AG08396 (cell line): ENCODE data around the gene FGGY.
"Not testable (repeated sequence)": the region's sequence is repeated elsewhere in the genome, so short reads cannot be mapped to it uniquely, and the experiment has no call there.

Source experiments
- DNase-seq: peaks from one replicate; pipeline ENCODE4 v3.0.0; 2012; ENCODE audit warnings: low spot score, mixed read lengths

The FGGY gene

DNA sequence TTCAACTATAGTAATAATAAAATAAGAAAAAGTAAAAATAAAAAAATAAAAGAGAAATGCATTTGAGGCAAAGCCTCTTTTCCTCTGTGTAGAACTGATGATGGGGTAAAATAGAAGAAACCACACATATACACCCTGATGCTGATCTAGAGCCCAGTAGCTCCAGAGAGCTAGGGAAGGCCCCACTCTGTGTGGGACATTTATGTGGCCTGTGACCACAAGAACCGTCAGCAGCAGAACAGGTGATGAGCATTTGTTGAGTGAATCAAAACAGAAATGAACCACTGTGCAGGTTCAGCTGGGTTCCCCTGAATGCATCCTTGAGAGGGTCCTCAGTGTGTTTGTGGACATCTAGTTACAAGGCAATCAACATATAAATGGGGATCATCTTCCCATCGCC lies 296.0 kb downstream of the FGGY start:
- DNase-seq, result no peak

DNA sequence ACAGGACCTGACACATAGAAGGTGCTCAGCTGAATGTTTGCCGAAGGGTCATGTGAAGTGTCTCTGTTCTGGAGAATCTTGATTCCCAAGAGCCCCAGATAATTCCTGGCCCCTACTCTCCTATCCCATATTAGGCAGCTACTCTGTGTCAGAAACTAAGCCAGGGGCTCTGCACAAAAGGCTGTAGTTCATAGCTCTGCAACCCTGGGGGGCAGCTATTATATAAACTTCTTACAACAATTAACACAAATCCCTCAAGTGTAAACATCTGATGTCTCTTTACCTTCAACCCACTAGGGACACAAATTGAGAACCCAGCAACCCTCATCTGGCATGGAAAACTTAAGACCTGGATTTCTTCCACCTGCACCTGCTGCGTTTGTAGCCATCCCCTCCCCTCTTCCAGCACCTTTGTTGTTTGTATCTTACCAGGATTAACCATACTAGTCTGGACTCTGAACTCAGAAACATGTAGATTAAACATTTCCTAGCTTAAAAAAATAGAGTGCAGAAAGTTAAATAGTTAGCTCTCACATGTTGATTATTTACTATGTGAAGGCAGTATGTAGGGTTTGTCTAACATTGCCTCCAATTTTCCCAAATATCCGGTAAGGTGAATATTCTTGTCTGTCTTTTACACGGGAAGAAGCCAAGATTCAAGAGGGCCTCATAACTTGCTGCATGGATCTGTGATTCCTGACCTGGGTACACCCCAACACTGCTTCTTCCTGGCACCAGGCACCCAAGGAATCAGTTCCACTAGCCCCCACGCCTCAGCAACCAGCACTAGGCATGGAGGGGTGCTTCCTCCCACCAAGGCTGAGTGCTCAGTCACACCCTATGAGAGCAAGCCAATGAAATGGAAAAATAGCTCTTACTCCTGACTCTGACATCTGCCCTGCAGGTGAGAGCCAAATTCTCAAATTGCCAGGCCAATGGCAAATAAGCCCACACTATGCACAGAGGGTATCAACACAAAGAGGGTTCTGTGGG lies 297.2 kb downstream of the FGGY start:
- DNase-seq, result no peak

DNA sequence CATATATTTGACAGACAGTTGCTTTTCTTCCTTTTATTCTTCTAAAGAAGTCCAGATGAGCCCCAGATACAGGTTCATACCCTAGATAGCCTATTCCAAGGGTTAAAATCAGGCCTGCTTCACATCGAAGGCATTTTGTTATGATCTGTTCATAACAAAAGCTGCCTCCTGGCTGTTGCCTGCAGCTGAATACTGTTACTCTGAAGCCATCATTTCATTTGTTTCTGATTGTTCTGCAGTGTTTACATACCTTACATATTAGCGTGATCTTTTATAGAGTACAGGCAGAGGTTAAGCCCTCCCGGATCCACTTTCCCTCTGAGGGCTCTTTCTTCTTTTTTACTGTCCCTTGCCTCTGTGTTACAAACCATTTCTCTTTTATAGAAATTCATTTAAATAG lies 298.9 kb downstream of the FGGY start:
- peak; percentile 53 for DNase-seq

DNA sequence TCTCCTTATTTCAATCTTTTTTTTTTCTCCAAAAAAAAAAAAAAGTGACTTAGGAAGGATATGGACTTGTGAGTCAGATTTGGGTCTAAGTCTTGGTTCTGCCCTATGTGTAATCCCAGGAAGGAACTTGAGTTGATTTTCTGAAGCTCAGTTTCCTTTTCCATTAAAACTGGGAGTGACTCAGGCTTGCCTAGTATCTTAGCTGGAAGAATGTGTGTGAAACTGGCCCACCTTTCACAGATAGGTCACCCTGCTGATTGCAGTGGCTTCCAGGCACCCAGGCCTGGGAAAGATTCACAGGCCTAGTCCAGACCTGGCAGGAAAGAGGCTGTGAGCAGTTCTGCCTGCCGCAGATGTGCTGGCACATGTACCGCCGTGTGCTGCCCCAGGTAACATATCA lies 299.5 kb downstream of the FGGY start:
- DNase-seq, result peak; percentile 15

DNA sequence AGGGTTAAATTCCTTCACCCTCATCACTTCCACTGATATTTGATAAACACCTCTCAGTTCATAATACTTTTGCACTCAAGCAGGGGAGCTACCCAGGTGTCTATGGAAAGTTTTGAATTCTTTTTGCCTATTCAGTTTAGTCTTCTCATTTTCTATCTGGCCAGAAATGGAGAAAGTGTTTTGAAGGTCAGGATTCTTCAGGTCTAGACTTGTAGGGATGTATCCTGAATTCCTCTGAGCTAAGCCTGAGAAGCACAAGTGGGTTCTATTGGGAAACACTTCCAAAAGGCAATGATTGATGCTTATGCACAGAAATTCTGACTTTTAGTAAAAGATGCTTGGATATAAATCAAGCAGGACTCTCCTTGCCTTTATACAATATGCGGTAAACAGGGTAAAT lies 300.1 kb downstream of the FGGY start:
- DNase-seq, result no peak

DNA sequence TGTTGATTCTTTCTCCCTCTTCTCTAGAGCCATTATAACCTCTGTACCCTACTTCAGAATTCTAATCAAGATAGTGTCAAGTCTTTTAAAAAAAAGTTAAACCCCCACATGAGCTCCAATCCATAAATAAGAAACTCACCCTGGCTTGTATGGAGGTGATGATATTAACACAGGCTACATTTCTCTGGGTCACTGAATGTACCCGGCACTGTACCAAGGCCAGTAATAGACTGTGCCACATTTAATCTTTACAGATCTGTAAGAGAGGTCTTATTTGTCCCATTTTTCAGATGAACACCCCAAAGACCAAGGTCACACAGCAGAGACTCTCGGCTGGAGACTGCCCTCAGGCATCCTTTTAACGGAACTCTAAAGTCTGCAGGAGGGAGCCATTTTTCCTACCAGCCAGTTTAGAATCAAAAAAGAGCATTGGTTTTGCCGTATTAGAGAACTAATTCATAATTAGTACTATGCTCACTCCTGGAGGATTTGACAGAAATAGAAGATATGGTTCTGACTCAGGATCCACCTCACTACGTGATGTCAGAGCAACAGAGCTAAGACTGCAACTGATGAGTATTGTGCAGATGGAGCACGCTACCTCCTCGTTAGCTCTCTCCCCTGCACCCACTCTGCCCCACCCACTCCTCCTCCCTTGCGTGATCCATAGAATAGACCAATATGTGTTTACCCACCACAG lies 300.7 kb downstream of the FGGY start:
- no peak for DNase-seq

DNA sequence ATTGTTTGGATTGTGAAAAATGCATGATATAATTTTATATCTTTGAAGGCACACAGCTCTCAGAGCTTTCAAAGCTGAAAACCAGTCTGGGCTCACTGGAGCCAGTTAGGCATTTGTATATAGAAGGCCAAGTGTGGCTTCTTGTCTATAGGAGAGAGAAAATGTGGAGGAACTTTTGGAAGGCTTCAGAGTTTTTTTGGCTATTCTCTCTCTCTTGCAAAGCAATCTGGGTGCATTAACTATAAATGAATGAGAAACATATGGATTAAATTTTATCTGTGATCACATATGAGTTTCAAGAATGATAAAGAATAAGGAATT lies 301.2 kb downstream of the FGGY start:
- no peak for DNase-seq

DNA sequence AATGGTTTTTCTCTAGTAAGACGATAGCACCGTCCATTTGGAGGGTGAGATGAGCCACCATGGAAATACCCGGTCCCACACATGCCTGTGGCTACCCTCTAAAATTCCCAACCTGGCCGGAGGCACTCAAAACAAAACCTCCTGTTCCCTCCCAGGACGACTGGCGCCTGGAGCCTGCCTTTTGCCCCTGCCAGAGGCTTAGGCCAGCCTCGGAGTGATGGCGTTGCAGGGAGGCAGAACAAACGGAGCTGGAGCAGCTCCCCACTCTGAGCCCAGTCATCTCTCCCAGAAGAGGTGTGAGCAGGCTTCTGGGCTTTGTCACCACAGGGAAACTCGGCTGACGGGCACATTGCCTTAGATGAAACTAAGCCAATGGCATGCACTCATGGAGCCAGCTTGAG lies 304.1 kb downstream of the FGGY start:
- DNase-seq, result peak; percentile 22

DNA sequence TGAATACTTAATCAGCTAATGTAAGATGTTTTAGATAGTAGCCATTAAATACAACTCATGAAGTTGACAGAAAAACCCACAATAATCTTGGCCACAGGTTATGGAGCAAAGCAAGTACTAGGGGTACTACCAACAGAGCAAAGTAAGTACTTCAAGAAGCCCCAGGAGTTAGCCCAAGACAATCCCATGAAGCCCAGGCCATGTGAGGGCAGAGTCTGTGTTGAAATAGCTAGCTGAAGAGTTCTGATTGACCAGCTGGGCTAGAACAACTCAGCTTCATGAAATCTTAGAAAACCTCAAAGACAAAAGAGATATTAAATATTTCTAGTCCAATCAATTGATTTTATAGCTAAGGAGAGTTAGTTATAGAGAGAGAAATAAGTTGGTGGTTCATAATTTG lies 304.9 kb downstream of the FGGY start:
- no peak for DNase-seq

DNA sequence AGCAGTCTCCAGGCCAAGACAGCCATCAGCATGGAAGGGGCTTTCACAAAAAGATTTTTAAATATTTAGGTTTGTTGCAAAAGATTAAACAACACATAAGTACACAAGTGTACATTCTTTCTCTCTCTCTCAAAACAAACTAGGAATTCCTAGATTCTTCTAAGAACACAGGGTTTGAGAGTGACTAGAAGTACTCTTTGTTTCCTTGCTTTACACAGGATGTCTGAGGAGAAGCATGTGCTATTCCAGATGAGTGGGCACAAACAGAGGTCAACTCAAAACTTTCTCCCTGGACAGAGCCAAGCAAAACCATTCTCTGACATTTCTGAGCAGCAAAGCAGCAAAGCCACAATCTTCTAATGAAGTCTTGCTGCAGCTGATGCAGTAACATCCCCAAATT lies 307.3 kb downstream of the FGGY start:
- peak; percentile 12 for DNase-seq

DNA sequence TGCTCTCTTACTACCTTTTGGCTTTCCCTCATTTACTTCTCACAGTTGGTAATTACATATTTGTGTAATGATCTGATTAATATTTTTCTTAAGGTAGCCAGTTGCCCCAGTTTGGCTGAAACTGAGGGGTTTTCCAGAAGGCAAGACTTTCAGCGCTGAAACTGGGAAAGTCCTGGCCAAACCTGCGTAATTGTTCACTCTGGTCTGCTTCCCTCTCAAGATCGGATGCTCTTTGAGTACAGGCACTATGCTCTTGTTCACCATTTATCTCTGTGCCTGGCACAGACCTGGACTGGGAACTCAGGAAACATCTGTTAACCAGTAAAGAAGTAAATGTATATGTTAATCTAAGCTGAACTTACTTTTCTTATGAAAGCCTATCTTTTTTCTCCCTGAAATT lies 308.3 kb downstream of the FGGY start:
- DNase-seq, result no peak

DNA sequence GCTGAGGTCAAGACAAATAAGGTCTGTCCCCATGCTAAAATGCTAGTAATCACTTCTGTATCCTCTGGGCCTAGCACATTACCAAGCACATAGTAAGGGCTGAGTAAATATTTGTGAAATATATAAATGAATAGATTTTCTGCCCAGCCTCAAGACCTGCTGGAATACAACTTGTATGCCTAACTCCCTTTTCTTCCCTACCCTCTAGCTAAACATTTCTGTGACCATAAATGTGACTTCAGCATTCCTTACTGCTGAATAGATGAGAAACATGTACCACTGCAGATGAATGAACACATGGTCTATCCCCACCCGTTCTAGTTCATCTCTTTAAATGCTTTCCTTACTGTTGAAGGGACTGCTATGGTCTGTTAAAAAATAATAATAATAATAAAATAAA lies 308.9 kb downstream of the FGGY start:
- peak; percentile 57 for DNase-seq

DNA sequence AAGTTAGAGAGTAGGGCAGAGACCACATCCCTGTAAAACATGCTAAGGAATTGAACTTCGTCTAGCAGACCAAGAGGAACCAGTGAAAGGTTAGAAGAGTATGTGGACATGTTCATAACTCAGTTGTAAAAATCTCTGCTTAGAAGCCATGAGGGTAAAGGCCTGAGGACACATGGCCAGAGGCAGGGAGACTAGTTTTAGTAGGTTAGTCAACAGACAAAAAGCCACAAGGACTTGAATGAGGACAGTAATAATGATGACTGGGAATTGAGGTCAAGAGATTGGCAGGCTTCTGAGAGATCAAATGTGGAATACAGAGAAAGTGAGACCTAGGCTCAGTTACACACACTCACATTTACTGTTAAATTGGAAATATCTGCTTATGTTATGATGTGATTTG lies 312.4 kb downstream of the FGGY start:
- DNase-seq, result no peak

DNA sequence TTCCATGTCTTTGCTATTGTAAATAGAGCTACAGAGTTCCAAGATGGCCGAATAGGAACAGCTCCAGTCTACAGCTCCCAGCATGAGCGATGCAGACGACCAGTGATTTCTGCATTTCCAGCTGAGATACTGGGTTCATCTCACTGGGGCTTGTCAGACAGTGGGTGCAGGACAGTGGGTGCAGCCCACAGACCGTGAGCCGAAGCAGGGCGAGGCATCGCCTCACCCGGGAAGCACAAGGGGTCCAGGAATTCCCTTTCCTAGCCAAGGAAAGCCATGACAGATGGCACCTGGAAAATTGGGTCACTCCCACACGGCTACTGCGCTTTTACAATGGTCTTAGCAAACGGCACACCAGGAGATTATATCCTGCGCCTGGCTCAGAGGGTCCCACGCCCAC lies 313.6 kb downstream of the FGGY start:
- DNase-seq, result not testable (repeated sequence)

DNA sequence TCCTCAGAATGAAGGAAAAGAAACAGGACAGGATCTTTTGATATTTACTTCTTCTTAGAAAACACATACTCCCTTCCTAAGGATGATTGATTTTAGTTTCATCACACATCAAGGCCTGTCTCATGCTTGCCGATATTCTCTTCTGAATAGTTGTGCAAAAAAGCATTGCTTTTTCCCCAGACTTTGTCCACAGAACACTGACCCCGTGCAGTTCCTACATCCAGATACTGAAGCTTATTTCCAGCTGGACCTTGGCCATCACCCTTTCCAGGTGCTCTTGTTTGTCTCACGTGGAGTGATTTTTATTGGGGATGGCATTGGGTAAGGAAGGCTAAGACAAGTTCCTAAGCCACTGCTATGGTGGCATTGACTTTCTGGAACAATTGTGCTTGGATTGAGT lies 320.5 kb downstream of the FGGY start:
- no peak for DNase-seq

DNA sequence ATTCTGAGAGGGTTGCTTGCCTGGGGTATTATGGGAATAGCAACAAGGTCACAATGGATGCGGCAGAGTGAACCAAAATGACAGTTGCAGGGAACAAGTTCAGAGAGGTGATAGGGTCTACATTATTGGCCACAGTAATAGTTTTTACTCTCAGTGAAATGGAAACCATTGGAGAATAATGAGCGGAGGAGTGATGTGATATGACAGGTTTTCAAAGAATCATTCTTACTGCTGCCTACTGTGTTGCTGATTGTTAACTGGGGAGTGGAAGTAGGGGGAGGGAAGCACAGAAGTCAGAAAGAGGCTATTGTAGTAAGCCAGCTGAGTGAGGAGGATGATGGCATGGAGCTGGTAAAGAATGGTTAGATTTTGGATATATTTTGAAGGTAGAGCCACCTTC lies 322.7 kb downstream of the FGGY start:
- DNase-seq, result no peak

DNA sequence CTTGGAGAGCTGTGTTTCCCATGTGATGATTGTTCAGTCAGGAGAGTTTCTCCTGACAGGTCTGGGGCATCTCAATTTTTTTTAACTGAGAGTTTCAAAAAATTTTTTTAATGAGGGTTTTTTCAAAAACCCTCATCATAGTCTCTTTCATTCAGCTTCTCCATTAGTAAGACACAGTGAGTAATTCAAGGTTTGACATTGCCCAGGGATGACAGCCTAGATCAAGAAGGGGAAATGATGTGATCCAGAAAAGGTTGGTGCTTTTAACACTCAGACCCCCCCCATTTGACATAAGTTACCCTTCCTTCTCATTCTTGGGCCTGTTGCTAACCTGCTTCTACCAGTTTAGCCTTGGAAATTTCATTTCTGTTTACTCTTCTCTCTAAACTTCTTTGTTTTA lies 328.5 kb downstream of the FGGY start:
- no peak for DNase-seq

DNA sequence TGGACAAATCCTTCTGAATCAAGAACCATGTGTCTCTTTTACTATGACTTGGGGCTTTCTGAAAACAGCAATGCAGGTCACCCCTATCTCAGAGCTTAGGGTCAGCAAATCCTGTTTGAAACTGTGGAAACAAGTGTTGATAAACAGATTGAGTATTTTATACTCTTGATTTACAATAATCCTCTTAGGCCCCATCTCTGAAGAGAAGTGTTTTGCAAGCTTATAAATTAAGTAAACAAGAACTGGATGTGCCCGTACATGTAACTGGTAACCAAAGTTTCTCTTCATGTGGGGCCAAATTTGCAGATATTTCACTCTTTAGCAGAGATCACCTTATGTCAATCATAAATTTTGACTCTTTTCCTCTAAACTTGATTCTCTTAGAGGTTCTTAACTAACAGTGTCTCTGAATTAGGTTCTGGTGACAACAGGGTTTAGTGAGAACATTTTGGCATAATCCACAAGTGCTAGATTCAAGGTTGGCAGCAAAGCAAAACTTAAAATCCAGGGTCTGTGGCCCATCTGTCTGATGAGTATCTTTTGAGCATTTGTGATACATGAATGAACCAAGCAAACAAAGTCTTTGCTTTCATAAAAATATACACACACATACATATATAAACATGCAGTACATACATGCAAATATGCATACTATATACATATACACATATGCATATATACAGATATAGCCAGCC lies 334.8 kb downstream of the FGGY start:
- no peak for DNase-seq

DNA sequence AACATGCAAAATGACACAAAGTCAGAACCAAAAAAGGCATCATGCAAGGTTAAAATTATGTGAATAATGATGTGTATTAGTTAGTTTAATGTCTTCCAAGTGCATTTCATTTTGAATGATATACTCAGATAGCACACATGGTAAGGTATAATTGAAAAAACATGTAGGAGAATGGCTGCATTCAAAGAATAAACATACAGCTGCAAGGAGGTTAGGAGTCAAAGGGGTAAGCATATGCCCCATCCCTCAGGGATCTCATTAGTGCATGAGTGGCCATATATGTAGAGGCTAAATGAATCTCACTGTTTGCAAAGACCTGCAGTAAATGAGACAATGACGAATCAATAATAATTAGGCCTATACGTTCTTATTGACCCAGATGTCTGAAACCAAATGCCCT lies 338.2 kb downstream of the FGGY start:
- DNase-seq, result no peak

DNA sequence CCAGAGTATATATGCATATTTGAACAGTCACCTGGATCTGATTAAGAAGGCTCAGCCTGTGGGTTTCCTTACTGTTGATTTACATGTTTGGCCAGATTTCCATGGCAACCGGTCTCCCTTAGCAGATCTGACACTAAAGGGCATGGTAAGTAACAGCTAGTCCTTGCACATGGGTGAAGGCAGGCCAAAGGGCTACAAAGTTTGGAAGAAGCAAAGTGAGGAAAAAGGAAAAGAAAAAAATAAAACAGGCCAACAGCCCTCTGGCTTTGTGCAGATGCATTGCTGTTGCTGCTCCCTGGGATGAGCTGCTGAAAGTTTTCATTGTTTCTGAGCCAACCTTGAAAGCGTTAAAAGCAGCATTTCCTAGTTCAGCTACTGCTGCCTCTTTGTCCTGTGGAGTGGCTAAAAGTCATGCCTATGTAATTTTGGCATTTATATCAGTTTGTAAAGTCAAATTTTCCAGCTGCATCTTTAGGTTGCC lies 341.4 kb downstream of the FGGY start:
- peak; percentile 70 for DNase-seq

DNA sequence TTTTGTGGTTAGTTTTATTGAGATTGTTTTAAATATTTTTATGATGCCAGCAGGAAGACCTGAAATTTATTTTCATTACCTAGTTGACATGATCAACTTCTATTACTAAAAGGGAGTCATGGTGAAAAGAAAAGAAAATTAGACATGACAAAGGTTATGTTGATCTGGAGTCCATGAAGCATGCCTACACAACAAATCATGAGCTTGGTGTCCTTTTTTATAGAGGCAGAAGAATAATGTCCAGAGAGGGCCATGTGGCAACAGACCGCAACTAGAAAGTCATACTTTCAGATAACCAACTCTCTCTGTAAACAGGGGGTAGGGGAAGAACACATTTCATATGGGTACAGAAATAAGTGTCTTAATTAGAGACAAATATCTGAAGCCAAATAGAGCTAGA lies 342.4 kb downstream of the FGGY start:
- no peak for DNase-seq

DNA sequence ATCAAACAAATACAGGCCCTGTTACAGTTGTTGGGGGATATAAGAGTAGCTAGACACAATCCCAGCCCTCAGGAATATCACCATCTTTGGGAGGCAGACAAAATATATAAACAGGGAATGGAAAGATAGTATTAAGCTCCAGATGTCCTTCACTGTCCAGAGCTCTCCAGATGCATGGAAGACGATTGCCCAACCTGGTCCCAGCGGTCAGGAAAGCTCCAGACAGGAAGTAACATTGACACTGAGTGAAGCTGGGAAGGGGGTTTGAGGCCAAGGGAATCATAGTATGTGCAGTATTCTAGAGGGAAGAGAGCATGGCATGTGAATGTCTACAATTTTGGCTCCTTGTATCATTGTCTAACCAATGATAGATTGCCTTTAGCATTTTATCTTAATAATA lies 344.0 kb downstream of the FGGY start:
- DNase-seq, result no peak

DNA sequence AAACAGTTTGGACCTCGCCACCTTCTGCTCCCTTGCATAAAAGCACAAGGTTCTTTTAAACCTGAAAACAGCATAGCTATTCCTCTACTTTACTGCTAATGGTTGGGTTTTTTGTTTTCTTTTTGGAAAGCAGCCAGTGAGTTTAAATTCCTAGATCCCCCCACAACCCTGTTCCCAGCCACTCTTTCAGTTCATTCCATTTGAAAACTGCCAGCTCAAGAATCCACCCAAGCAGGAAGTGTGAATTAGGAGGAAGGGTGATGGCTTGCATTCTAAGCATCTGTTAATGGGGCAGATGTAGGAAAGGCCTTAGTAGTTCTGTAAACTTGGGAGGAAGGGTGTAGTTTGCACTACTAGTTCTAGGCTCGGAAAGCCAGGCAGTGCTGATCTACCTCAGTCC lies 344.9 kb downstream of the FGGY start:
- DNase-seq, result no peak
